HG03025 (cell line): Measurements from ENCODE around the gene TRPV4.
"Not testable (repeated sequence)": the region's sequence is repeated elsewhere in the genome, so short reads cannot be mapped to it uniquely, and the experiment has no call there.

Source experiments
- ATAC-seq: cut with Tn5 transposase; IDR thresholded peaks from one replicate; pipeline ENCODE4 v1.9.1; 2021; ENCODE audit warnings: mild to moderate bottlenecking, moderate library complexity; ENCODE audit not compliant: unreplicated experiment, low FRiP score

Gene TRPV4

GRCh38 chr12:109833307-109834189 is at the start of gene TRPV4:
TSS of gene TRPV4 (minus strand) at chr12:109833398. CDS start at chr12:109814796, 18,602 bp downstream.
- no peak for ATAC-seq

GRCh38 chr12:109881752-109882151 is 48.6 kb upstream of the TRPV4 start:
- no peak for ATAC-seq

GRCh38 chr12:109880938-109881337 is 47.7 kb upstream of the TRPV4 start:
- ATAC-seq, result no peak

GRCh38 chr12:109880043-109880931 is 47.1 kb upstream of the TRPV4 start, which contains the start of gene GLTP:
TSS of gene GLTP (minus strand) at chr12:109880541. CDS start at chr12:109880374, 167 bp downstream.
- peak; percentile 77 for ATAC-seq

GRCh38 chr12:109879351-109880042 is 46.3 kb upstream of the TRPV4 start:
- ATAC-seq, result no peak

- no peak for ATAC-seq
Observed at GRCh38 chr12:109878749-109879148, 45.6 kb upstream of the TRPV4 start.

GRCh38 chr12:109878247-109878625 is 45.0 kb upstream of the TRPV4 start:
- no peak for ATAC-seq

- ATAC-seq, result no peak
Observed at GRCh38 chr12:109877504-109878246, 44.5 kb upstream of the TRPV4 start.

GRCh38 chr12:109876406-109876805 is 43.2 kb upstream of the TRPV4 start:
- ATAC-seq, result no peak

- no peak for ATAC-seq
Observed at GRCh38 chr12:109875572-109876131, 42.5 kb upstream of the TRPV4 start.

- no peak for ATAC-seq
Observed at GRCh38 chr12:109873653-109874052, 40.5 kb upstream of the TRPV4 start.

GRCh38 chr12:109871668-109872314 is 38.6 kb upstream of the TRPV4 start:
- ATAC-seq, result no peak

GRCh38 chr12:109870648-109871047 is 37.5 kb upstream of the TRPV4 start:
- ATAC-seq, result no peak

- ATAC-seq, result no peak
Observed at GRCh38 chr12:109868182-109869051, 35.2 kb upstream of the TRPV4 start.

- ATAC-seq, result no peak
Observed at GRCh38 chr12:109864916-109865315, 31.7 kb upstream of the TRPV4 start.

- ATAC-seq, result no peak
Observed at GRCh38 chr12:109863847-109864712, 30.9 kb upstream of the TRPV4 start.

GRCh38 chr12:109862491-109862890 is 29.3 kb upstream of the TRPV4 start:
- ATAC-seq, result not testable (repeated sequence)
